GM21619 (cell line): ENCODE data around the gene PRR5L.
"Not testable (repeated sequence)": the region's sequence is repeated elsewhere in the genome, so short reads cannot be mapped to it uniquely, and the experiment has no call there.

ENCODE experiments used
- ATAC-seq: cut with Tn5 transposase; IDR thresholded peaks from one replicate; pipeline ENCODE4 v1.9.1; 2021; ENCODE audit not compliant: unreplicated experiment

The PRR5L gene

GRCh38 chr11:36280531-36280930, 15.6 kb upstream of the PRR5L start:
- ATAC-seq: no peak

GRCh38 chr11:36281850-36282249, 14.2 kb upstream of the PRR5L start:
- no peak for ATAC-seq

GRCh38 chr11:36282926-36283325, 13.2 kb upstream of the PRR5L start:
- ATAC-seq: no peak

GRCh38 chr11:36288442-36289225, 7.5 kb upstream of the PRR5L start:
- no peak for ATAC-seq

- peak; percentile 99 for ATAC-seq
Observed at GRCh38 chr11:36289226-36289852, 6.7 kb upstream of the PRR5L start, which contains the start of gene COMMD9. Gene COMMD9 (minus strand): TSS chr11:36289424. CDS start chr11:36289412, 12 bp downstream.

GRCh38 chr11:36292311-36292722, 3.8 kb upstream of the PRR5L start:
- peak; percentile 37 for ATAC-seq

- no peak for ATAC-seq
Observed at GRCh38 chr11:36296884-36297543, 926 bp downstream of the PRR5L start.

GRCh38 chr11:36300650-36301049, 4.6 kb downstream of the PRR5L start:
- no peak for ATAC-seq

GRCh38 chr11:36304351-36304750, 8.3 kb downstream of the PRR5L start:
- no peak for ATAC-seq

- ATAC-seq: no peak
Observed at GRCh38 chr11:36305047-36305446, 9.0 kb downstream of the PRR5L start.

GRCh38 chr11:36306888-36307287, 10.8 kb downstream of the PRR5L start:
- ATAC-seq: no peak

GRCh38 chr11:36308577-36308976, 12.5 kb downstream of the PRR5L start:
- ATAC-seq: no peak

- ATAC-seq: no peak
Observed at GRCh38 chr11:36309779-36310178, 13.7 kb downstream of the PRR5L start.

GRCh38 chr11:36311926-36312595, 16.0 kb downstream of the PRR5L start:
- ATAC-seq: no peak

- ATAC-seq: no peak
Observed at GRCh38 chr11:36312611-36313472, 16.8 kb downstream of the PRR5L start.

GRCh38 chr11:36313750-36314433, 17.8 kb downstream of the PRR5L start:
- peak; percentile 82 for ATAC-seq

GRCh38 chr11:36314434-36314767, 18.3 kb downstream of the PRR5L start:
- no peak for ATAC-seq

GRCh38 chr11:36316049-36316448, 20.0 kb downstream of the PRR5L start:
- no peak for ATAC-seq

- ATAC-seq: no peak
Observed at GRCh38 chr11:36317992-36318391, 21.9 kb downstream of the PRR5L start.

- ATAC-seq: not testable (repeated sequence)
Observed at GRCh38 chr11:36324956-36325355, 28.9 kb downstream of the PRR5L start.
